HG03097 (cell line): Measurements from ENCODE around the gene THRB.

Source experiments
- ATAC-seq: cut with Tn5 transposase; IDR thresholded peaks from one replicate; pipeline ENCODE4 v1.9.1; 2021; ENCODE audit not compliant: unreplicated experiment, low FRiP score

THRB gene

GRCh38 chr3:24492971-24493551 is 1.6 kb downstream of the THRB start:
- no peak for ATAC-seq

- ATAC-seq = no peak
These were observed 4.5 kb downstream of the THRB start for GRCh38 chr3:24490151-24490550.

GRCh38 chr3:24487325-24488262 is 7.1 kb downstream of the THRB start:
- no peak for ATAC-seq

GRCh38 chr3:24485511-24485910 is 9.1 kb downstream of the THRB start:
- ATAC-seq = no peak

GRCh38 chr3:24483873-24484272 is 10.8 kb downstream of the THRB start:
- no peak for ATAC-seq

- ATAC-seq = no peak
These were observed 12.4 kb downstream of the THRB start for GRCh38 chr3:24482096-24482705.

GRCh38 chr3:24481193-24481592 is 13.5 kb downstream of the THRB start:
- no peak for ATAC-seq

- ATAC-seq = no peak
These were observed 14.2 kb downstream of the THRB start for GRCh38 chr3:24480497-24480896.

GRCh38 chr3:24479816-24480215 is 14.8 kb downstream of the THRB start:
- no peak for ATAC-seq

GRCh38 chr3:24476871-24477656 is 17.6 kb downstream of the THRB start:
- ATAC-seq = no peak

GRCh38 chr3:24475925-24476324 is 18.7 kb downstream of the THRB start:
- ATAC-seq = no peak

- ATAC-seq = no peak
These were observed 19.8 kb downstream of the THRB start for GRCh38 chr3:24474862-24475261.

GRCh38 chr3:24472358-24472757 is 22.3 kb downstream of the THRB start:
- ATAC-seq = no peak

GRCh38 chr3:24471486-24471885 is 23.2 kb downstream of the THRB start:
- no peak for ATAC-seq

- ATAC-seq = no peak
These were observed 24.4 kb downstream of the THRB start for GRCh38 chr3:24470277-24470676.

GRCh38 chr3:24464389-24464788 is 30.3 kb downstream of the THRB start:
- no peak for ATAC-seq

GRCh38 chr3:24462737-24463136 is 31.9 kb downstream of the THRB start:
- ATAC-seq = no peak

- no peak for ATAC-seq
These were observed 33.7 kb downstream of the THRB start for GRCh38 chr3:24460974-24461373.

GRCh38 chr3:24457719-24458118 is 36.9 kb downstream of the THRB start:
- no peak for ATAC-seq

- no peak for ATAC-seq
These were observed 39.8 kb downstream of the THRB start for GRCh38 chr3:24454856-24455255.

GRCh38 chr3:24454393-24454792 is 40.3 kb downstream of the THRB start:
- ATAC-seq = no peak
